AG04449 (cell line): Measurements from ENCODE around the gene CDC34.

Source experiments
- CTCF ChIA-PET: fragments of 350-600 bp; formaldehyde crosslinking; extraction: SDS; loops from one replicate; lab custom pipeline; 2021; ENCODE audit warnings: antibody characterized with exemption; lab: Yijun Ruan, JAX
- POLR2A ChIA-PET: fragments of 400-600, 350-600 bp; formaldehyde crosslinking; extraction: SDS; loops from one replicate; lab custom pipeline; 2020; ENCODE audit warnings: antibody characterized with exemption, inconsistent platforms; lab: Yijun Ruan, JAX
- DNase-seq: peaks from one replicate; pipeline ENCODE4 v3.0.0-alpha.2; 2010; ENCODE audit warnings: low read depth, low spot score
- H3K4me3 ChIP-seq: 2 replicates; pipeline ENCODE4 v1.5.1; 2011; ENCODE audit warnings: low read depth, mild to moderate bottlenecking, control low read depth, low read length
- CTCF ChIP-seq: IDR thresholded peaks from one replicate; pipeline ENCODE4 v1.5.1; 2011; ENCODE audit warnings: mild to moderate bottlenecking, moderate library complexity, low read length, control low read depth, inconsistent platforms; ENCODE audit not compliant: insufficient read depth; ENCODE audit errors: missing control alignments

Gene CDC34

GRCh38 chr19:538641-539428 lies 7.3 kb downstream of the CDC34 start:
- ChIA-PET CTCF (no interaction called here), POLR2A (no interaction called here)
- DNase-seq: no peak
- H3K4me3 ChIP-seq: no peak overlapping the region
- TF ChIP-seq CTCF: no peak

GRCh38 chr19:539429-540030 lies 8.0 kb downstream of the CDC34 start:
- H3K4me3 ChIP-seq: no peak overlapping the region
- no peak for DNase-seq
- POLR2A ChIA-PET: no interaction called here
- CTCF ChIA-PET: no interaction called here
- no peak for TF ChIP-seq CTCF

GRCh38 chr19:540867-541637 lies 9.5 kb downstream of the CDC34 start:
- no peak for DNase-seq
- ChIA-PET CTCF (interaction anchor here (1.9 kb wide), 1 partner anchor 9 kb away, joined by 6 read pairs; the partner anchor contains the start of gene CDC34), POLR2A (no interaction called here)
- no peak for TF ChIP-seq CTCF
- no peak overlapping the region for H3K4me3 ChIP-seq

GRCh38 chr19:541699-542098 lies 10.1 kb downstream of the CDC34 start:
- DNase-seq: no peak
- ChIA-PET CTCF (interaction anchor here (1.3 to 1.9 kb wide), 2 partner anchors 8 to 10 kb away, joined by 5 to 6 read pairs; partner anchors contain the start of gene CDC34), POLR2A (no interaction called here)
- TF ChIP-seq CTCF: no peak
- H3K4me3 ChIP-seq: no peak overlapping the region

- ChIA-PET POLR2A (no interaction called here), CTCF (interaction anchor here (1.3 to 1.9 kb wide), 2 partner anchors 9 to 10 kb away, joined by 5 to 6 read pairs; partner anchors contain the start of gene CDC34)
- no peak for TF ChIP-seq CTCF
- no peak overlapping the region for H3K4me3 ChIP-seq
- DNase-seq: no peak
Observed at GRCh38 chr19:542173-542866, 10.8 kb downstream of the CDC34 start.
